Middle frontal gyrus (tissue), 1 donor: ENCODE measurements around the gene MLST8.

Experiments
- DNase-seq: peaks from one replicate; pipeline ENCODE4 v3.0.0-alpha.2; 2015; ENCODE audit warnings: low spot score; ENCODE audit errors: extremely low spot score

The MLST8 gene

GRCh38 chr16:2173366-2173765 lies 31.9 kb upstream of the MLST8 start:
- DNase-seq: no peak

GRCh38 chr16:2173916-2174315 lies 31.3 kb upstream of the MLST8 start:
- DNase-seq: no peak

GRCh38 chr16:2174396-2175131 lies 30.7 kb upstream of the MLST8 start:
- DNase-seq: no peak

DNA sequence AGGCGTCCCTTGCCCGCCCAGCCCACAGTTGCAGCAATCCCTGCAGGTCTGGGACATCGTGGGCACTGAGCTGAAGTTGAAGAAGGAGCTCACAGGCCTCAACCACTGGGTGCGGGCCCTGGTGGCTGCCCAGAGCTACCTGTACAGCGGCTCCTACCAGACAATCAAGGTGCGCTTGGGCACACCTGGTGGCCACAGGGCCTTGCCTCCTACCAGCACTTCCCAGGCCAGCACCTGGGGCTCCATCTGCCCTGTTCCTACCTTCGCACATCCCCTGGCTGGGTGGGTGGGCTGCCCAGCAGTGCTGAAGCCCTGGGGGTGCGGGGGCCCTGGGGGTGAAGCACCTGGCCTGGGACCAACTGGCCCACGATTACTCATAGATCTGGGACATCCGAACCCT lies 29.8 kb upstream of the MLST8 start:
- DNase-seq: no peak

- no peak for DNase-seq
Observed at GRCh38 chr16:2176047-2176446, 29.2 kb upstream of the MLST8 start.

- DNase-seq: no peak
Observed at GRCh38 chr16:2177101-2177500, 28.2 kb upstream of the MLST8 start.

GRCh38 chr16:2177561-2177960 lies 27.7 kb upstream of the MLST8 start:
- no peak for DNase-seq

DNA sequence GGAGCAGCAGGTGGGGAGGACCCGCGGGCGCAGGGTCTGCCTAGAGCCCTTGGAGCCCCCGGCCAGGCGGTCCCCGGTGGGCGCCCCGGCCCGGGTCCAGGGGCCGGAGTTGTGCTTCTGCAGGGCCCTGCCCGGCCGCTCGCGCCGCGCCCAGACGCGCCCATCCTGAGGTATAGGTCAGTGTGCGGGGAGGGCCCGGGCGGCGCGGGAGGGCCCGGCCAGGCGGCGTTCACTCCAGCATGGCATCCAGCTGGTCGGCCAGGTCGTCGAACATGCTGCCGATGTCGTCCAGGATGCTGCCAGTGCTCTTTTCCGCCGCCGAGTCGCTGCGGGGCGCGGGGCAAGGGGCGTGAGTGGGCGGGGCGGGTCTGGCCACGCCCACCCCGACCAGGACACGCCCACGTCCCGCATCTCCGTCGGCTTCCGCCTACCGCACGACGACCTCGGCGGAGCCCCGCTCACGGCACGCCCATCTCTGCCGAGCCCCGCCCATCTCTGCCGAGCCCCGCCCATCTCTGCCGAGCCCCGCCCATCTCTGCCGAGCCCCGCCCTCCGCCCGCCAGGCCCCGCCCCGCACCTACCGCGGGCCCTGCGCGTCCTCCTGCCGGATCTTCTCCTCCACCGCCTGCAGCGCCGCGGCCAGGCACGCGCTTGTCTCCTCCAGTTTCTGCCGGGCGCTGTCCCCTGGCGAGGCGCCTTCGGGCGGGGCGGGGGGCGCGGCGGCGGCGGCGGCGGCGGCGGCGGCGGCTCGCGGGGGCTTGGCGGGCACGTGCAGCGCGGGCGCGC lies 26.7 kb upstream of the MLST8 start:
- no peak for DNase-seq

GRCh38 chr16:2179107-2179501 lies 26.1 kb upstream of the MLST8 start:
- no peak for DNase-seq

- no peak for DNase-seq
Observed at GRCh38 chr16:2179576-2179975, 25.7 kb upstream of the MLST8 start.

DNA sequence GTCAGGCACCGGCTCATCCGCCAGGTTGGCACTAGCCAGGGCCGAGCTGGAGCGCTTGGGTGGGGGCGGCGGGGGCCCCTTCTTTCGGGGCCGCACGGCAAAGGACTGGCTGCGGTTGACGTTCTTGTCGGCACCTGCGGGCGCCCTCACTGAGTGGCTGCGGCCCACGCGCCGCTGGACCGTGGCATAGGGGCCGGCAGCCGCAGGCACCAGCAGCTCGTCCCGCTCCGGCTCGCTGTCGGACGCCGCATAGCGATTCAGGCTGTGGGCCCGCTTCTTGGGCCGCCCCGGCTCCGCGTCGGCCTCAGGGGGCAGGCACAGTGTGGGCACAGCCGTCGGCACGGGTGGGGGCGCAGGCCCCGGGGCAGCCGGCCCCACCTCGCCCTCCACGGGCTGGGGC lies 24.8 kb upstream of the MLST8 start:
- no peak for DNase-seq

DNA sequence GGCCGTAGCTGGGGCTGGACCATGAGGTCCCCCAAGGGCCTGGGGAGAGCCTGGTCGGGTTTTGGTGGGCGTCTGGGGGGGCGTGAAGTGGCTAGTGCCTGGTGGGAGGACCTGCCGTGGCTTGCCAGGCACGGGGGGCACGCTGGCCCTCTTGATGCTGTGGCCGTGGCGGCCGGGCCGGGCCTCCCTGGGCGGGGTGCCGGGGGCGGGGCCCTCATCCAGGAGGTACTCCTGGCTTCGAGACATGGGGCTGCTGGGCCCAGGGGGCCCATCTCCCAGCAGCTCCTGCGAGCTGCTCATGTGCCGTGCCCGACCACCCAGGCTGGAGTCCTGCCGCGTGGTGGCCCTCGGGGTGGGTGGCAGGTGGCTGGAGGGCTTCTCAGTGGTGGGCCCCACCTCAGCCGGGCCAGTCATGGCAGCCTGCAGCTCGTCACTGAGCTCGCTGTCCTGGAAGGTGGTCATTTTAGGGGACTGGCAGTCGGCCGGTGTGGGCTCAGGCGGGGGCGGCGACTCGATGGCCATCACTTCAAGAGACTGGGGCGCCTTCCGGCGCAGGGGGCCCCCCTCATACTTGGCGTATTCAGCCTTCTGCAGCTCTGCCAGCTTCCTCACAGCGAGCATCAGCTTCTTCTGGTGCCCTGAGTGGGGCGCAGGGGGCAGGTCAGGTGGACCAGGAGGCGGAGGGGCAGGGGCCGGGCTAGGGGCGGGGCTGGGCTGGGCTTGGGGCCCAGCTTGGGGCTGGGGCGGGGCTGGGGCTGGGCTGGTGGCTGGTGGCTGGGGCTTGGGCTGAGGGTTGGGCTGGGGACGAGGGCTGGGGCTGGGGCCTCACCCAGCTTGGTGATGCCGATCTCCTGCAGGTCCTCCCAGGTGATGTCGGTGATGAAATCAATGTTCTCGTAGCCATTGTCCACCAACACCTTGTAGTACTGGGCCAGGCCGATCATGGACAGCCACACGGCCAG lies 24.0 kb upstream of the MLST8 start:
- no peak for DNase-seq

- no peak for DNase-seq
Observed at GRCh38 chr16:2181952-2182351, 23.3 kb upstream of the MLST8 start.

DNA sequence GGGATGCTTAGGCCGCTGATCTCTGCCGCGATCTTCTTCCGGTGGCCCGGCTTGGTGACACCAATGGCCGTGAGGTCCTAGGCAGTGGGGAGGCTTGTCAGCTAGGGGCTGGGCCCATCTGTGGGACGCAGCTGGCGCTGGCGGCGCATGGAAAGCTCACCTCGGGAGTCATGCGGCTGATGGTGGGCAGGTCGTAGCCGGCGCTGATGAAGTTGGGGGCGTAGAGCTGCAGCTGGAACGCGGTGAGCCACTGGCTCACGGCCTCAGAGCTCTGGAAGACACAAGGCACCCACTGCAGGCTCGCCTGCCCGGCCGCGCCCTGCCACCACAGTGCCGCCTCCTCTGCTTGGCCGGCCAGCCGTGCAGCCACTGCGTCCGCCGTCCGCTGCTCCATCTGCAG lies 21.6 kb upstream of the MLST8 start:
- DNase-seq: no peak

DNA sequence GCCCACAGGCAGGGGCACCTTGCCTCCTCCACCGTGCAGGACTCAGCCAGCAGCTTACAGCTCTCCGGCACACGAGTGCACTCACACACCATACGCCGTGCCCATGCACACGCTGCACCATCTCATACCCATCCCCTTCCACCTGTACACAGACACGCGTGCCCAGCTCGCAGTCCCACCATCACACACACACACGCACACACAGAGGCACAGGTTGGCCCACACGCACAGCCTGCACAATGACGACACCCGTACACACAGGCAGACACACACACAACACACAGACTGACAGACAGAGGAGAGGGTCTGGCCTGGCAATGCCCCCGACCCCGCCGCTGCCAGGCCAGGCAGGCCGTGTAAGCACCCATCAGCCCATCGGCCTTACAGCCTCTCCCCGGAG lies 20.9 kb upstream of the MLST8 start:
- DNase-seq: no peak

- DNase-seq: no peak
Observed at GRCh38 chr16:2184962-2185361, 20.3 kb upstream of the MLST8 start.

DNA sequence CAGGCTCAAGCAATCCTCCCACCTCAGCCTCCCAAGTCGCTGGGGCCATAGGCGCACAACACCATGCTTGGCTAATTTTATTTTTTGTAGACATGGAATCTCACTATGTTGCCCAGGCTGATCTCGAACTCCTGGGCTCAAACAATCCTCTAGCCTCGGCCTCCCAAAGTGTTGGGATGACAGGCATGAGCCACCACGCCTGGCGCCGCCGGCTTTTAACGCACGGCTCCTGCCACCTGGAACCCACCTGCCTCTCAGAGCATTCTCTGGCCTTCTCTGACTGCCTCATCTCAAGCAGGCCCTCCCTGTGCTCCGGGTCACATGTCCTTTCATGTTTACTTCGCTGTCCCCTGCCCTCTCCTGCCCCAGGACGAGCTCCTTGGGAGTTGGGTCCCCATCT lies 19.2 kb upstream of the MLST8 start:
- no peak for DNase-seq

GRCh38 chr16:2186505-2186904 lies 18.7 kb upstream of the MLST8 start:
- no peak for DNase-seq

DNA sequence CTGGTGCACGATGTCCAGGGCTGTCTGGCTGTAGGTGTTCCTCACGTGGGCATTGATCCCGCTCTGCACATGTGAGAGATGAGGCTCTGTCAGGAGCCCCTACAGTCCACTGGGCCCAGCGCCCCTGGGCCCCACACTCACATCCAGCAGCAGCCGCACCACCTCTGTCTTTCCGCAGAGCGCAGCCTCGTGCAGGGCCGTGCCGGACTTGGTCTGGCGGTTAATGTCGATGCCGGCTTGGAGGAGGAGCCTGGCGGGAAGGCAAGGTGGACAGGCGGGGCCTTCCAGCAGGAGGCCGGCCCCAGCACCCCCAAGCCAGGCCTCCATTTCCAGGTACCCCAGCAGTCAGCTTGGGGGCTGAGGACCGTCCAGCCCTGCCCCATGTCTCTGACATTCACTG lies 18.0 kb upstream of the MLST8 start:
- no peak for DNase-seq

- DNase-seq: no peak
Observed at GRCh38 chr16:2188395-2188794, 16.9 kb upstream of the MLST8 start.

- no peak for DNase-seq
Observed at GRCh38 chr16:2189252-2189893, 15.9 kb upstream of the MLST8 start.
